BLaER1 (cell line): ENCODE results near the gene ZKSCAN5.
"Not testable (repeated sequence)": the region's sequence is repeated elsewhere in the genome, so short reads cannot be mapped to it uniquely, and the experiment has no call there.

Experiments
- H3K27ac ChIP-seq: shearing (Covaris generic); formaldehyde crosslinking; 2 replicates; pipeline ENCODE4 v1.8.1; 2022
- H3K27me3 ChIP-seq: shearing (Covaris generic); formaldehyde crosslinking; 2 replicates; pipeline ENCODE4 v1.8.1; 2022
- H3K36me3 ChIP-seq: shearing (Covaris generic); formaldehyde crosslinking; 2 replicates; pipeline ENCODE4 v1.8.1; 2022
- H3K4me1 ChIP-seq: shearing (Covaris generic); formaldehyde crosslinking; 2 replicates; pipeline ENCODE4 v1.8.1; 2022
- H3K4me2 ChIP-seq: shearing (Covaris generic); formaldehyde crosslinking; 2 replicates; pipeline ENCODE4 v1.8.1; 2022
- H3K4me3 ChIP-seq: shearing (Covaris generic); formaldehyde crosslinking; 2 replicates; pipeline ENCODE4 v1.8.1; 2022
- H3K9ac ChIP-seq: shearing (Covaris generic); formaldehyde crosslinking; 2 replicates; pipeline ENCODE4 v1.8.1; 2022
- H3K9me3 ChIP-seq: shearing (Covaris generic); formaldehyde crosslinking; 2 replicates; pipeline ENCODE4 v1.8.1; 2022
- H4K20me1 ChIP-seq: shearing (Covaris generic); formaldehyde crosslinking; 2 replicates; pipeline ENCODE4 v1.8.1; 2022
- Cebpa-rat ChIP-seq: shearing (Covaris generic); IDR thresholded peaks from 2 replicates; pipeline ENCODE4 v1.8.1; 2022

Gene ZKSCAN5

GRCh38 chr7:99560834-99561736 is 56.6 kb downstream of the ZKSCAN5 start:
- Histone ChIP-seq H3K9ac (no peak overlapping the region), H3K27ac (no peak overlapping the region), H3K9me3 (no peaks in the 10 kb centered on the region), H3K4me2 (no peak overlapping the region), H4K20me1 (peaks cover 61% of the 10 kb centered on the region), H3K27me3 (no peaks in the 10 kb centered on the region), H3K36me3 (peaks cover 63% of the 10 kb centered on the region), H3K4me1 (peaks cover 28% of the 10 kb centered on the region), H3K4me3 (no peak overlapping the region)
- TF ChIP-seq Cebpa-rat, result no peak

- H3K36me3 ChIP-seq, result peaks cover 65% of the 10 kb centered on the region
- no peak overlapping the region for H3K4me3 ChIP-seq
- peaks cover 67% of the 10 kb centered on the region for H4K20me1 ChIP-seq
- no peak for TF ChIP-seq Cebpa-rat
- H3K4me1 ChIP-seq, result peaks cover 26% of the 10 kb centered on the region
- no peaks in the 10 kb centered on the region for H3K9me3 ChIP-seq
- no peaks in the 10 kb centered on the region for H3K27me3 ChIP-seq
- no peak overlapping the region for H3K4me2 ChIP-seq
- no peak overlapping the region for H3K9ac ChIP-seq
- no peak overlapping the region for H3K27ac ChIP-seq
Observed at GRCh38 chr7:99561737-99562051, 57.2 kb downstream of the ZKSCAN5 start.

GRCh38 chr7:99562114-99562784 is 57.8 kb downstream of the ZKSCAN5 start:
- H3K9ac ChIP-seq, result no peak overlapping the region
- H4K20me1 ChIP-seq, result peaks cover 67% of the 10 kb centered on the region
- H3K4me1 ChIP-seq, result peaks cover 21% of the 10 kb centered on the region
- H3K27me3 ChIP-seq, result no peaks in the 10 kb centered on the region
- TF ChIP-seq Cebpa-rat, result no peak
- no peak overlapping the region for H3K27ac ChIP-seq
- no peaks in the 10 kb centered on the region for H3K9me3 ChIP-seq
- H3K4me3 ChIP-seq, result no peak overlapping the region
- no peak overlapping the region for H3K4me2 ChIP-seq
- H3K36me3 ChIP-seq, result peaks cover 68% of the 10 kb centered on the region

GRCh38 chr7:99562832-99563231 is 58.4 kb downstream of the ZKSCAN5 start:
- Histone ChIP-seq H4K20me1 (peaks cover 67% of the 10 kb centered on the region), H3K4me1 (peaks cover 17% of the 10 kb centered on the region), H3K4me2 (no peak overlapping the region), H3K27me3 (no peaks in the 10 kb centered on the region), H3K4me3 (no peak overlapping the region), H3K27ac (no peak overlapping the region), H3K9ac (no peak overlapping the region), H3K9me3 (no peaks in the 10 kb centered on the region), H3K36me3 (peaks cover 74% of the 10 kb centered on the region)
- no peak for TF ChIP-seq Cebpa-rat

- Histone ChIP-seq H3K36me3 (peaks cover 80% of the 10 kb centered on the region), H3K9me3 (no peaks in the 10 kb centered on the region), H3K27ac (no peak overlapping the region), H3K4me1 (peaks cover 17% of the 10 kb centered on the region), H3K4me3 (no peak overlapping the region), H3K27me3 (no peaks in the 10 kb centered on the region), H4K20me1 (peaks cover 72% of the 10 kb centered on the region), H3K9ac (no peak overlapping the region), H3K4me2 (no peak overlapping the region)
- TF ChIP-seq Cebpa-rat, result no peak
Observed at GRCh38 chr7:99563650-99564049, 59.2 kb downstream of the ZKSCAN5 start.

- not testable (repeated sequence) for H3K4me1 ChIP-seq, H3K27ac ChIP-seq, H3K4me3 ChIP-seq, H3K9me3 ChIP-seq, H3K4me2 ChIP-seq, H3K27me3 ChIP-seq, H3K9ac ChIP-seq
- H4K20me1 ChIP-seq, result peaks cover 70% of the 10 kb centered on the region
- peaks cover 92% of the 10 kb centered on the region for H3K36me3 ChIP-seq
Observed at GRCh38 chr7:99568770-99569169, 64.3 kb downstream of the ZKSCAN5 start.

GRCh38 chr7:99571768-99572167 is 67.3 kb downstream of the ZKSCAN5 start:
- Histone ChIP-seq H3K36me3 (peaks cover 77% of the 10 kb centered on the region), H3K4me2 (no peak overlapping the region), H3K27ac (no peak overlapping the region), H4K20me1 (peaks cover 40% of the 10 kb centered on the region; the same call in 1 of the 2 replicates), H3K9ac (no peak overlapping the region), H3K4me3 (no peak overlapping the region), H3K4me1 (no peaks in the 10 kb centered on the region), H3K27me3 (no peaks in the 10 kb centered on the region), H3K9me3 (no peaks in the 10 kb centered on the region)
- no peak for TF ChIP-seq Cebpa-rat

- peaks cover 65% of the 10 kb centered on the region for H3K36me3 ChIP-seq
- peaks cover 39% of the 10 kb centered on the region; the same call in 1 of the 2 replicates for H4K20me1 ChIP-seq
- no peak overlapping the region for H3K4me2 ChIP-seq
- peaks cover 7% of the 10 kb centered on the region for H3K4me1 ChIP-seq
- no peaks in the 10 kb centered on the region for H3K9me3 ChIP-seq
- H3K4me3 ChIP-seq, result no peak overlapping the region
- H3K9ac ChIP-seq, result no peak overlapping the region
- H3K27ac ChIP-seq, result no peak overlapping the region
- TF ChIP-seq Cebpa-rat, result no peak
- H3K27me3 ChIP-seq, result no peaks in the 10 kb centered on the region
Observed at GRCh38 chr7:99573257-99573656, 68.8 kb downstream of the ZKSCAN5 start.

GRCh38 chr7:99576251-99576650 is 71.8 kb downstream of the ZKSCAN5 start:
- no peak for TF ChIP-seq Cebpa-rat
- Histone ChIP-seq H3K4me1 (peaks cover 28% of the 10 kb centered on the region), H3K27ac (no peak overlapping the region), H3K4me2 (no peak overlapping the region), H3K9me3 (no peaks in the 10 kb centered on the region), H4K20me1 (peaks cover 9% of the 10 kb centered on the region; the same call in 1 of the 2 replicates), H3K36me3 (peaks cover 39% of the 10 kb centered on the region), H3K27me3 (no peaks in the 10 kb centered on the region), H3K9ac (no peak overlapping the region), H3K4me3 (no peak overlapping the region)

GRCh38 chr7:99579281-99579955 is 75.0 kb downstream of the ZKSCAN5 start:
- H3K9ac ChIP-seq, result peak overlapping the region; percentile 75
- no peak for TF ChIP-seq Cebpa-rat
- peak overlapping the region; percentile 97 for H3K4me2 ChIP-seq
- H4K20me1 ChIP-seq, result no peaks in the 10 kb centered on the region
- peak overlapping the region; percentile 69 for H3K27ac ChIP-seq
- peak overlapping the region; percentile 72 for H3K4me3 ChIP-seq
- peaks cover 28% of the 10 kb centered on the region for H3K4me1 ChIP-seq
- H3K9me3 ChIP-seq, result no peaks in the 10 kb centered on the region
- no peaks in the 10 kb centered on the region for H3K27me3 ChIP-seq
- H3K36me3 ChIP-seq, result peaks cover 8% of the 10 kb centered on the region; the same call in 1 of the 2 replicates
